Measurements from ENCODE around the gene NPTX1. TPM values are rescaled to one million over a fixed set of nuclear protein-coding genes. Genes with fewer than 3 reads are reported as not detected.

NPTX1 gene
- polyA plus RNA-seq, 2 of the 4 experiments (the other 2 are of a cell fraction), result 43.6 to 109 TPM

DNA sequence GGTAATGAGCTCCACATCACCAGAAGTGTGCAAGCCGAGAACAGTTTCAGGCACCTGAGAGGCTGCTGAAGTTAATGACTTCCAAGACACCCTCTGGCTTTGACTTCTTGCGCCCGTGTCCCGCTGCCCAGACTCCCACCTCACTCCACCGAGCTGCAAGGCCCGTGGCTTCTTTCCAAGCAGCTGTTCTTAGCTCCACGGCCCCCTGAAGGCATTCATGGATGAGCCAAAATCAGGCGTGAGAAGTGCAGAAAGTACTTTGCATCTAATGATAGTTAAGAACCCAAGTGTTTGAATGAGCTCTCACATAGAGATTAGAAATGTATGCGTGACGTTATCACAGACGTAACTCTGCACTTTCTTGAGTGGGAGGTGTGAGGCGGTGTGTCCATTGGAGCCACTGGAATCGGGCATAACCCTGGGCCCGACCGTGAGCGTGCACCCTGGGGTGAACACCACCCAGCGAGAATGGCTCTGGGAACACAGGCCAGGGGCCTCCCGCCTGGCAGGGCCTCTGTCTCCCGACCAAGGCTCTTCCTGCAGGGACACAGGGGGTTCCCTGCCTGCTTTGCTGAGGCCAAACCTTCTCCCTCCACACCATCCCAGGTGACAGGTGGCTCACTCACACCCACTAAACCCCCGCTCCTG, 11.0 kb downstream of the NPTX1 start:
- no peaks in the 10 kb centered on the region for H3K9me3 ChIP-seq
- no peak for TF ChIP-seq ZFP36 (IDR thresholded peaks at IDR 0.05; ENCODE audit: borderline replicate concordance, partially characterized antibody)
- TF ChIP-seq EP300 (IDR thresholded peaks at IDR 0.05), result no peak
- no peak for TF ChIP-seq FOXS1 (CRISPR knock-in tag; IDR thresholded peaks at IDR 0.05)
- TF ChIP-seq ZNF302 (CRISPR knock-in tag; IDR thresholded peaks at IDR 0.05), result no peak
- 64% methylated on average over 19 of the region's 20 CpGs for WGBS (ENCODE audit: missing lambda C conversion rate)
- ChIA-PET POLR2A (interaction anchor here (5.3 kb wide), 1 partner anchor 11 kb away, joined by 35 read pairs; no protein-coding TSS in a partner anchor), CTCF (interaction anchor here (0.6 to 3.7 kb wide), 8 partner anchors 7 to 505 kb away, joined by 3 to 19 read pairs (median 12); no protein-coding TSS in a partner anchor)
- FAIRE-seq (no peak), DNase-seq (ENCODE audit: low read depth in 1 of 2, low spot score in 1 of 2) (no peak), ATAC-seq (peak in 1 of 2 experiments; percentile 2; a peak in 1 of 6 replicates)
- H3K4me2 ChIP-seq, result no peak overlapping the region
- H3K4me3 ChIP-seq, result no peak overlapping the region
- no peak overlapping the region for H3K27ac ChIP-seq
- H3K4me1 ChIP-seq, result no peaks in the 10 kb centered on the region

DNA sequence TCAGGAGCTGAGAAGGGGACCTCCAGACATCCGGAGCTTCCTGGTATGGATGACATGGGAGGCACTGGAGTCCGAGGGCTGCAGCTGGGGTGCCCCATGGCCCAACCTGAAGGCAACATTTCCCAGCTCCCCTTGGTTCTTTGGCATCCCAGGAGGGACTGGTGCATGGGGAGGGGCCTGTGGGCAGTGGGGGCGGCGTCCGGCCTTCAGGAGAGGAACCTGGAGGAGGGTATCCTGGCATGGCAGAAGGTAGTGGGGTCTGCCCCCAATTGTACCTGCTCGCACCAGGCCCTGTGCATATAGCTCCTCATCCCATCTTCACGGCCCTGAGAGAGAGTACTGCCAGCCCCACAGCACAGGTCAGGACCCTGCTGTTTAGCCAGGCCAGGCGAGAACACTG, 11.9 kb downstream of the NPTX1 start:
- DNase-seq (ENCODE audit: low read depth in 1 of 2, low spot score in 1 of 2) (no peak), FAIRE-seq (no peak), ATAC-seq (peak in 1 of 2 experiments; percentile 37; a peak in 3 of 6 replicates)
- Histone ChIP-seq H3K4me3 (no peak overlapping the region), H3K9me3 (no peaks in the 10 kb centered on the region), H3K27ac (no peak overlapping the region), H3K4me1 (no peaks in the 10 kb centered on the region), H3K4me2 (no peak overlapping the region)
- WGBS (ENCODE audit: missing lambda C conversion rate), result 48% methylated on average over 8 of the region's 8 CpGs
- ChIA-PET POLR2A (interaction anchor here (5.3 kb wide), 1 partner anchor 10 kb away, joined by 35 read pairs; no protein-coding TSS in a partner anchor), CTCF (interaction anchor here (1.7 to 3.7 kb wide), 8 partner anchors 8 to 506 kb away, joined by 5 to 19 read pairs (median 12); partner anchors contain the start of gene NPTX1)
- TF ChIP-seq BHLHE40 (IDR thresholded peaks at IDR 0.05; ENCODE audit: low read depth, low read length) (no peak), ZC3H11A (IDR thresholded peaks at IDR 0.05) (no peak), HOXB13 (CRISPR knock-in tag; IDR thresholded peaks at IDR 0.05; ENCODE audit: low read depth) (no peak), CHD4 (IDR thresholded peaks at IDR 0.05; ENCODE audit: borderline replicate concordance) (no peak), EHMT2 (IDR thresholded peaks at IDR 0.05; ENCODE audit: low read depth) (no peak), CEBPB (IDR thresholded peaks at IDR 0.05) (no peak), HOXA7 (CRISPR knock-in tag; IDR thresholded peaks at IDR 0.05) (no peak), RAD21 (conservative IDR thresholded peaks at IDR 0.05 in 1 of 2, IDR thresholded peaks at IDR 0.05 in 1 of 2) (no peak), RCOR1 (IDR thresholded peaks at IDR 0.05; ENCODE audit: low read depth, low read length) (no peak), KDM1A (IDR thresholded peaks at IDR 0.05; ENCODE audit: low read depth) (no peak)
- TF ChIP-seq, protein P1, sequence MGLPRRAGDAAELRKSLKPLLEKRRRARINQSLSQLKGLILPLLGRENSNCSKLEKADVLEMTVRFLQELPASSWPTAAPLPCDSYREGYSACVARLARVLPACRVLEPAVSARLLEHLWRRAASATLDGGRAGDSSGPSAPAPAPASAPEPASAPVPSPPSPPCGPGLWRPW (IDR thresholded peaks at IDR 0.05), result no peak

GRCh38 chr17:80463784-80464400, 12.5 kb downstream of the NPTX1 start:
- 0 out of 2 replicates have a peak, but pooled peaks have one; percentile 16 for TF ChIP-seq POLR2AphosphoS2 (conservative IDR thresholded peaks at IDR 0.05; ENCODE audit: low read length)
- TF ChIP-seq HOXB13 (CRISPR knock-in tag; IDR thresholded peaks at IDR 0.05; ENCODE audit: low read depth), result no peak
- TF ChIP-seq, protein P2, sequence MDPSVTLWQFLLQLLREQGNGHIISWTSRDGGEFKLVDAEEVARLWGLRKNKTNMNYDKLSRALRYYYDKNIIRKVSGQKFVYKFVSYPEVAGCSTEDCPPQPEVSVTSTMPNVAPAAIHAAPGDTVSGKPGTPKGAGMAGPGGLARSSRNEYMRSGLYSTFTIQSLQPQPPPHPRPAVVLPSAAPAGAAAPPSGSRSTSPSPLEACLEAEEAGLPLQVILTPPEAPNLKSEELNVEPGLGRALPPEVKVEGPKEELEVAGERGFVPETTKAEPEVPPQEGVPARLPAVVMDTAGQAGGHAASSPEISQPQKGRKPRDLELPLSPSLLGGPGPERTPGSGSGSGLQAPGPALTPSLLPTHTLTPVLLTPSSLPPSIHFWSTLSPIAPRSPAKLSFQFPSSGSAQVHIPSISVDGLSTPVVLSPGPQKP (IDR thresholded peaks at IDR 0.05; ENCODE audit: low read depth, low read length), result no peak
- no peak overlapping the region for H3K27ac ChIP-seq
- WGBS (ENCODE audit: missing lambda C conversion rate), result 45% methylated on average over 13 of the region's 13 CpGs
- H3K4me1 ChIP-seq, result no peaks in the 10 kb centered on the region
- no peak overlapping the region for H3K4me2 ChIP-seq
- H3K4me3 ChIP-seq, result no peak overlapping the region
- ChIA-PET CTCF (interaction anchor here (1.1 to 3.7 kb wide), 8 partner anchors 9 to 506 kb away, joined by 3 to 19 read pairs (median 12); partner anchors contain the start of gene NPTX1), POLR2A (interaction anchor here (5.3 kb wide), 1 partner anchor 9 kb away, joined by 35 read pairs; no protein-coding TSS in a partner anchor)
- ATAC-seq, result peak in 1 of 2 experiments; percentile 17; a peak in 3 of 6 replicates
- no peaks in the 10 kb centered on the region for H3K9me3 ChIP-seq
- DNase-seq (ENCODE audit: low read depth in 1 of 2, low spot score in 1 of 2), result no peak
- FAIRE-seq, result no peak
